ENCODE measurements around the gene PNPLA1.

The PNPLA1 gene

GRCh38 chr6:36246506-36247268, 23.2 kb upstream of the PNPLA1 start:
- no peak for DNase-seq (ENCODE audit: low spot score)

GRCh38 chr6:36247693-36248092, 22.2 kb upstream of the PNPLA1 start:
- DNase-seq (ENCODE audit: low spot score), result no peak

- DNase-seq (ENCODE audit: low spot score), result no peak
These were observed 20.9 kb upstream of the PNPLA1 start for GRCh38 chr6:36248980-36249379.

- no peak for DNase-seq (ENCODE audit: low spot score)
These were observed 20.3 kb upstream of the PNPLA1 start for GRCh38 chr6:36249536-36249935.

GRCh38 chr6:36252005-36252404, 17.9 kb upstream of the PNPLA1 start:
- no peak for DNase-seq (ENCODE audit: low spot score)

GRCh38 chr6:36263390-36264000, 6.4 kb upstream of the PNPLA1 start:
- DNase-seq (ENCODE audit: low spot score), result no peak

GRCh38 chr6:36265744-36266143, 4.1 kb upstream of the PNPLA1 start:
- no peak for DNase-seq (ENCODE audit: low spot score)

- no peak for DNase-seq (ENCODE audit: low spot score)
These were observed 2.8 kb upstream of the PNPLA1 start for GRCh38 chr6:36266913-36267644.

- no peak for DNase-seq (ENCODE audit: low spot score)
These were observed 2.0 kb upstream of the PNPLA1 start for GRCh38 chr6:36267731-36268477.

- no peak for DNase-seq (ENCODE audit: low spot score)
These were observed 1.2 kb upstream of the PNPLA1 start for GRCh38 chr6:36268478-36269275.

- DNase-seq (ENCODE audit: low spot score), result no peak
These were observed 2.4 kb downstream of the PNPLA1 start for GRCh38 chr6:36272234-36272633.

GRCh38 chr6:36273067-36273466, 3.2 kb downstream of the PNPLA1 start:
- DNase-seq (ENCODE audit: low spot score), result no peak

- no peak for DNase-seq (ENCODE audit: low spot score)
These were observed 4.1 kb downstream of the PNPLA1 start for GRCh38 chr6:36273802-36274514.

- DNase-seq (ENCODE audit: low spot score), result no peak
These were observed 7.0 kb downstream of the PNPLA1 start for GRCh38 chr6:36276581-36277536.

GRCh38 chr6:36277946-36278470, 8.1 kb downstream of the PNPLA1 start:
- no peak for DNase-seq (ENCODE audit: low spot score)

GRCh38 chr6:36280467-36280866, 10.6 kb downstream of the PNPLA1 start:
- peak; percentile 11 for DNase-seq (ENCODE audit: low spot score)

- DNase-seq (ENCODE audit: low spot score), result no peak
These were observed 11.1 kb downstream of the PNPLA1 start for GRCh38 chr6:36280983-36281382.

GRCh38 chr6:36283608-36284007, 13.7 kb downstream of the PNPLA1 start:
- DNase-seq (ENCODE audit: low spot score), result no peak

GRCh38 chr6:36284359-36284758, 14.5 kb downstream of the PNPLA1 start:
- no peak for DNase-seq (ENCODE audit: low spot score)
